Fibroblast of lung (primary cell): Measurements from ENCODE around the gene WDR59.

Experiments
- CTCF ChIP-seq, 2 donors: IDR thresholded peaks in 1 of 2; conservative IDR thresholded peaks in 1 of 2; 1 replicate in 1 of 2; 2 replicates in 1 of 2; pipeline ENCODE4 v1.5.1; 2011 to 2012; ENCODE audit warnings: low read length in 2 of 2, control low read depth in 1 of 2, inconsistent platforms in 1 of 2, low read depth in 1 of 2, mild to moderate bottlenecking in 1 of 2
- EZH2 ChIP-seq: IDR thresholded peaks from 2 replicates; pipeline ENCODE4 v1.5.1; 2012; ENCODE audit warnings: low read length, control low read depth, mild to moderate bottlenecking; ENCODE audit errors: missing control alignments

GRCh38 chr16:75023009-75023408 lies 38.1 kb upstream of the WDR59 start:
- TF ChIP-seq CTCF (conservative IDR thresholded peaks at IDR 0.05 in 1 of 2, IDR thresholded peaks at IDR 0.05 in 1 of 2; ENCODE audit: low read depth in 1 of 2, low read length in 2 of 2) (no peak), EZH2 (no peak)
